Neuron (in vitro differentiated cells): ENCODE results near the gene GRIP1.

Source experiments
- H2AFZ ChIP-seq: one replicate; pipeline ENCODE4 v1.6.1; 2013; ENCODE audit warnings: low read depth, mild to moderate bottlenecking, inconsistent platforms, low read length, moderate library complexity
- H3K27me3 ChIP-seq: one replicate; pipeline ENCODE4 v1.6.1; 2013; ENCODE audit warnings: low read length; ENCODE audit not compliant: insufficient read depth
- H3K36me3 ChIP-seq: one replicate; pipeline ENCODE4 v1.6.1; 2013; ENCODE audit warnings: low read length; ENCODE audit not compliant: insufficient read depth
- H3K4me1 ChIP-seq: one replicate; pipeline ENCODE4 v1.6.1; 2013; ENCODE audit warnings: low read length; ENCODE audit not compliant: insufficient read depth
- H3K4me3 ChIP-seq: 2 replicates; pipeline ENCODE4 v1.5.1; 2013; ENCODE audit warnings: mild to moderate bottlenecking, low read length, moderate library complexity
- H3K9me3 ChIP-seq: one replicate; pipeline ENCODE4 v1.6.1; 2013; ENCODE audit warnings: low read length

GRIP1 gene

DNA sequence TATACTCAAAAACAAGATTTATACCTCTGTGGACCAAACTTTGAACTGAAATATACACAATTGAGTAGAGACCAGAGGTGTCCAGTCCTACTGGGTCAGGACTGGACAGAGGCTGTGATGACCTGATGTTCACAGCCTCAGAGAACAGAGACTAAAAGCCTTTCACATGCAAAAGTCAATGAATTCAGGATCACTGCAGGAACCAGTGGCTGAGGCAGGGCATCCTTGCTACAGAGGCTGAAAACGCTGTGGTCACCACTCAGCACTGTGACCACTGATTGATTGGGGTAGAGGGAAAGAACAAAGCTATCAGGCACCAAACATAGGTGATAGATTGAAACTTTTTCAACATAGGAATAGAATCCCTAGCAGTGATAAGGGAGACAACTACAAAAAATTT, 25.1 kb downstream of the GRIP1 start:
- Histone ChIP-seq H3K9me3 (no peaks in the 10 kb centered on the region), H2AFZ (no peak overlapping the region), H3K4me1 (peaks cover 14% of the 10 kb centered on the region), H3K4me3 (no peak overlapping the region), H3K36me3 (no peaks in the 10 kb centered on the region), H3K27me3 (no peaks in the 10 kb centered on the region)

DNA sequence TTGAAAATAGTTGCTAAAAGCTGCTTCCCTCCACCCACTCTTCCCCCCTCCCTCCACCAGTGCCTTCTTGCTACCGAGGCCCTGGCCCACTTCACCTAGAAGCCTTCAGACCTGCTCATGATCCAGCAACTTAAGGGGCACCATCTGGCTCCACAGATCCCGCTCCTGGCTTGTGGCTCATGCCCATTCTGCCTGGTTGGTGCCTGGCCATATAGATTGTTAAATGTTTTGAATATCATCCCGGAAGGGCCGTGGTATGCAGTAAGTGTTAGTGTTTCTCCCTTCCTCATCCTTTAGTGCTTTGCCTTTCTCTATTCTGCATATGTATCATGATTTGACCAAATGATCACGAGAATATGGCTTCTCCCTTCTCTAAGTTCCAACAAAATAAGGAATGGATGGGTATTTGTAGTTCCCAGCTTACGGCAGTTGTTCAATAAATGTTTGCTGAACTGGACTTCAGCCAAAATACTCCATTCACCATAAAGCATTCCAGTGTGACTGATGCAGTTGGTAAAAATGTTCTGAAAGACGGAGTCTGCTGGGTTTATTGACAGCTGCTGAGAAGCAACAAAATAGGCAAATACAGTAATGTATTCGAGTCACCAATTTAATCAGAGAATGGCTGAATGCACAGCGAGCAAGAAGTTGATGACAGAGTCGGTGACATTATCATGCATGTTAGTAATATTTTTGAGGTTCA, 30.7 kb downstream of the GRIP1 start:
- no peaks in the 10 kb centered on the region for H3K36me3 ChIP-seq
- no peaks in the 10 kb centered on the region for H3K9me3 ChIP-seq
- no peaks in the 10 kb centered on the region for H3K27me3 ChIP-seq
- H2AFZ ChIP-seq = no peak overlapping the region
- no peak overlapping the region for H3K4me3 ChIP-seq
- H3K4me1 ChIP-seq = peaks cover 8% of the 10 kb centered on the region

DNA sequence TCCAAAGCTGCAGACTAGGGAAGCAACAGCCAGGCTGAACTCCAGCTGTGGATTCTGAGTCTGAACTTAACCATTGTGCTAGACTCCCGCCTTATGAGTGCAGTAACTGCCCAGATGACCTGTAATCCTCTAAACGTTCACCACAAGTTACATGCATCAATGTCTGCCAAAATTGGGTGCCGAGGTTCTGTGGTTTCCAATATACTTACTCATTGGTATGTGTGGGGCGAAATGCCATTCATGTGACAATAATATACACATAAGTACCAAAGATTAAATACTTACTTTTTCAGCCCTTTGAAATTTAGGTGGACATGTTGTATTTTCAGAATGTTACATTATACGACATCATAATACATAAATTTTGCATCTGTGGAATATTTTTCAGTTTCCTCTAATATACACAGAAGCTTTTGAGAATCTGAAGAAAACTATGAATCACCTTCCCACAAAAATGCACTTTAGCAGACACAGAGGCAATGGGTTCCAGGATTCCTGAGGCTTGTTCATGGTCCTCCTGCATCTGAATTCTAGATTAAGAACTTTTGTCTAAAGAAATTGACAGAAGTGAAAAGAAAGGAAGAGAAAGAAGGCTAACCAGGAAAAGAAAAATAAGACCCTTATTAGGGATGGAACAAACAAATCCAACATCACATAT, 31.7 kb downstream of the GRIP1 start:
- H3K4me1 ChIP-seq = peaks cover 8% of the 10 kb centered on the region
- H3K36me3 ChIP-seq = no peaks in the 10 kb centered on the region
- no peaks in the 10 kb centered on the region for H3K27me3 ChIP-seq
- H3K9me3 ChIP-seq = no peaks in the 10 kb centered on the region
- H2AFZ ChIP-seq = no peak overlapping the region
- H3K4me3 ChIP-seq = no peak overlapping the region

DNA sequence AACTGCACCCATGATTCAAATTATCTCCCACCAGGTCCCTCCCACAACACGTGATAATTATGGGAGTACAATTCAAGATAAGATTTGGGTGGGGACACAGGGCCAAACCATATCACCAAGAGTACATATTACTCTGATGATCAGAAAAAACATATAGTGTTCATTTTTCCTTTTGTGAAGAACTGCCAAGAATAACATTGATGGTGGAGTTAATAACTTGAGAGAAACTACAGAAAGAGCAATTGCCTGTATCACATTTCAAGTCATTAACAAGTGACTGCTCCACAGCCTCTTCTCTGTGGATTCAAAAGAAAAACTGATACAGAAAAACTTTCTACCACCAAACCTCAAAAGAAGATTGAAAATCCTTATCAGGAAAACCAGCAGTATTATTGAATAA, 34.7 kb downstream of the GRIP1 start:
- Histone ChIP-seq H3K27me3 (no peaks in the 10 kb centered on the region), H2AFZ (no peak overlapping the region), H3K4me3 (no peak overlapping the region), H3K36me3 (no peaks in the 10 kb centered on the region), H3K4me1 (peaks cover 2% of the 10 kb centered on the region), H3K9me3 (no peaks in the 10 kb centered on the region)

DNA sequence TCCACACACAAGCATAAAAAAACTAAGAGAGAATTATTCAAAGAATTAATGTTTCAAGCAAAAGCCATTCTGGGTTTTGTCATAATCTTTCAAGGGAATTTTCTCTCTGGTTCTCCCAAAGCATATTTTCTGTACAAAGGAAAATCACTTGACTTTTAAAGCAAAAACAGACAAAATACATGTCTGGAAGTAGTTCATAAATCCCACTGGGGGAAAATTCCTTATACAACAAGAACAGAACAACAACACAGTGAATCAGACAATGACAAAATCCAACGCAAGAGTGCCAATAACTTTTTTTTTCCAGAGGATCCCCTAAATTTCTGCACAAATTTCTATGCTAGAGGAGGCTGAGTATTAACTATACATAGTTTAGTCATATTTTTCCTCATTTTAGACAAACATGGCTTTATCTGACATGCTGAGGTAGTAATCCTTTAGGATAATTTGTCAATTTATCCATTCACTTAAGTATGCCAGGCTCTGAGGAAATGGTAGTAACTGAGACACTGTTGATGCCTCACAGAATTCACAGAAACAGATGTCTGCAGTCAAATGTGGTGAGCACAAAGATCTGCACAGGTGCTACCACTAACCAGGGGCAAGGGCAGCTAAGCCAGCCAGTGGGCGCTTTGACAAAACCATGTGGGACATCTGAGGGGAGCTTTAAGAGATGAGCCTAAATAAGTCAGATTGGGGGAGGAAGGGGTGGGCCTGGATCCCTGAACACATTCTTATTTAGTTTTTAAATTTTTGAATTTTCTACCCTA, 38.0 kb downstream of the GRIP1 start:
- H3K27me3 ChIP-seq = no peaks in the 10 kb centered on the region
- no peaks in the 10 kb centered on the region for H3K9me3 ChIP-seq
- no peak overlapping the region for H3K4me3 ChIP-seq
- no peaks in the 10 kb centered on the region for H3K36me3 ChIP-seq
- no peak overlapping the region for H2AFZ ChIP-seq
- no peaks in the 10 kb centered on the region for H3K4me1 ChIP-seq

DNA sequence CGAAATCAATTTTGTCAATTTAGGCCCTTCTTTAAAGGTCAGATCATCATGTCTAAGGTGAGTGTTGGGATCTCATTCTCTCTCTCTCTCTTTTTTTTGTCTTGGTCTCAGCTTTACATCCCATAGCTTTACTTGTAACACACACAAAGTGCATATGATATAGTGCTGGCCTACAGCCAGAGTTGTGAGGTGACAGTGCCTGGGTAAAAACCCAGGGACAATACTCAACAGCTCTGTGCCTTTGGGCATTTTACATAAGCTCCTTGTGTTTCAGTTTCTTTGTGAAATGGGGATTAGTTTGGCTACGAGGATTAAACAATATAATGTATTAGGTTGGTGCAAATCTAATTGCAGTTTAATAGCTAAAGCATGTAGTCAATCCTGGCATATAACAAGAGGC, 40.2 kb downstream of the GRIP1 start:
- Histone ChIP-seq H3K4me1 (no peaks in the 10 kb centered on the region), H3K4me3 (no peak overlapping the region), H3K9me3 (no peaks in the 10 kb centered on the region), H2AFZ (no peak overlapping the region), H3K27me3 (no peaks in the 10 kb centered on the region), H3K36me3 (no peaks in the 10 kb centered on the region)

DNA sequence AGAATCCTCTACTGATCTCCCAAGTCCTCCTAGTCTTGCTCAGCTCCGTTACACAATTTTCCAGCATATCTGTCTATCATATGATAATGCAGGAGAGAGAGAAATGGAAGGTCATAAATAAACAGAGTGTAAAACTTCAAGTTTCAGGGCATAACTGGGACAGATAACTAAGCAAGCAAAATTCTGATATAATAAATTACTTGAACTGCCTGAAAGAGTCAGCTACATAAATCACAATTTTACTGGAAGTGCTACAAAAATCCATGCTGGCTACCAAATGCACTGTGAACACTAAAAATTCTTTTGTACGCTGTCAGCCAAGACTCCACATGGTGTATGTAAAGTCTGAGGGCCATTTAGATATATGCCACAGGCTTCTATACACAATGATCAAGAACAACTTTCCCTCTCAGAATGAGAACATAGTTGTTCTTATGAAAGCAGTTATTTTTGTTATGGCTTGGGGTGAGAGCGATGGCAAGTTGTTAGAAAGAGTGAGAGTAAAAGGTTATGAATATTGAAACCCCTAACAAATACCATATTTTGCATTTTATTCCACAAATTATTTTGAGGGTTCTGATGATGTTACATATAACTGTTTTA, 41.1 kb downstream of the GRIP1 start:
- Histone ChIP-seq H3K4me3 (no peak overlapping the region), H3K4me1 (no peaks in the 10 kb centered on the region), H3K36me3 (no peaks in the 10 kb centered on the region), H2AFZ (no peak overlapping the region), H3K27me3 (no peaks in the 10 kb centered on the region), H3K9me3 (no peaks in the 10 kb centered on the region)

DNA sequence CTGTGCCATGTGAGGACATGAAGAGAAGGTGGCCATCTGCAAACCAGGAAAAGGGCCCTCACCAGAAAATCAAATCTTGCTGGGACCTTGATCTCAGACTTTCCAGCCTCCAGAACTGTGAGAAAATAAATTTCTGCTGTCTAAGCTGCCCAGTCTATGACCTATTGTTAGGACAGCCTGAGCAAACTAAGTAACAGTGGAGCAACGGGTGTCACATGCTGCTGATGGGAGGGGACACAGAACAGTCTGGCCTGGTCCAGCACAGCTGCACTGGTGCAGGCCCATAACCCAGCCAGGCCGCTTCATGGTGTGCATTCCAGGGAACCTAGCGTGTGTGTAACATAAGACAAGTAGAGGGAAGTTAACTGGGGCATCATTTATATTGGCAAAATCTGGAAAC, 42.1 kb downstream of the GRIP1 start:
- Histone ChIP-seq H2AFZ (no peak overlapping the region), H3K27me3 (no peaks in the 10 kb centered on the region), H3K4me3 (no peak overlapping the region), H3K36me3 (no peaks in the 10 kb centered on the region), H3K4me1 (no peaks in the 10 kb centered on the region), H3K9me3 (no peaks in the 10 kb centered on the region)

DNA sequence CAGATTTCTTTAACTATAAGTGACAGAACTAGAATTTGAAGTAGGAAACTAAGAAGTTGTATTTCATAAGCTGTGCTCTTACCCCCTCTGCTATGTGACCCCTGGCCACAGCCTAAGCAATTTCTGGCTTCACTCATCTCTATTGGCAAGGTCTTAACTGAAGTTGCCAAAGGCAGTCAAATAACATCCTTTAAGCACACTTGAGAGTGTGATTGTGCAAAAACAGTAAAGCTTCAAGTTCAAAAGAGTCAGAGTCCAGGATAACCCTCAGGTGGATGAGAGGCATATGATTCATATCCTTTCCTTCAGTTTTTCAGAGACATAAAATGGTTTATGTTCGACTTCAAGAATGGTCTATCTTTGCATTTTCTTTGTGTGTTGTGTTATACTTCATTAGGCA, 45.2 kb downstream of the GRIP1 start:
- no peak overlapping the region for H2AFZ ChIP-seq

DNA sequence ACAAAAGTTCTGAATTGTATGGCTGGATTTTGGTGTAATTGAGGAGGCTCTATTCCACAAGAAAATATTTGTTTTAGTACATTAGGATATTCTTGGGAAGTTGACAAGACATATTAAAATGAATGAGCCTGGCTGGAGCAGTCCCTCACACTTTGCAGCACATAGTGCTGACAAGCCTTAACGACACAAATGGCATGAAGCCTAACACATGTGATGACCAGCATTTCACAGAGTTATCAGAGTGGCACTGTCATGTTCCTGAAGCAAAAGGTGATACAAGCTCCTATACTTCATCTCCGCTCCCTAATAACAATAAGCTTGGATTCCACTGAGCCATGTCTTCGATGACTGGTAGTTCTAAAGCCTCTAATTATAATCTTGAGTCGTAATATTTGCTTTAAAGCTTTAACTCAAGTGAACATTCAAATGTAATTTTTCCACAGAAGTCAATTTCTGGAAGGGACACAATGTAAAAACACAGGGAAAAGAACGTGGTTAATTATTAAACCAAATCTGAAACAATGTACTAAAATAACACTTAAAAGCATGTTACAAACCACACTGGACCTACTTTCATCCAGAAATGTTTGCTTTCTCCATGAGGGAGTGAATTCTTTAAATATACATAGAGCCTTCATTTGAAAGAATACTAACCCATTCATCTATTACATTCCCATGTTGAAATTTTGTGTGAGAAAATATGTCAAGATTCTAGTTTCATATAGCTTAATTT, 49.6 kb downstream of the GRIP1 start:
- Histone ChIP-seq H3K9me3 (no peaks in the 10 kb centered on the region), H3K4me1 (peaks cover 3% of the 10 kb centered on the region), H2AFZ (no peak overlapping the region), H3K4me3 (no peak overlapping the region), H3K27me3 (no peaks in the 10 kb centered on the region), H3K36me3 (no peaks in the 10 kb centered on the region)

More for the DNA sequence above, 45.2 kb downstream of the GRIP1 start:
- Histone ChIP-seq H3K4me1 (no peaks in the 10 kb centered on the region), H3K9me3 (no peaks in the 10 kb centered on the region), H3K36me3 (no peaks in the 10 kb centered on the region), H3K4me3 (no peak overlapping the region), H3K27me3 (no peaks in the 10 kb centered on the region)

DNA sequence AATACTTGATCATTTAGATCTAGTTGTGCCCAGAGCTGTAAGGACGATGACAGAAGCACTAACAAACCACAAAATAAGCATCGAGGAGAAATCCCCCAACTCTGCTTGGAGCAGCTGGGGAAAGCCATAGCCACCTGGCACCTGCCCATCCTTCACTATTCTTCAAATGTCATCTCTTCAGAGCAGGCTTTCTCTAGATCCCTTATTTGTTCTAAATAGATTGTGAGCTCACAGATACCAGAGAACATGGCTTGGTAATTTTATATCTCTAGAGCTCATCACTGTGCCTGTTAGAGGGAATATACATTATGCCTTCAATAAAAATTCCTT, 50.9 kb downstream of the GRIP1 start:
- no peak overlapping the region for H3K4me3 ChIP-seq

DNA sequence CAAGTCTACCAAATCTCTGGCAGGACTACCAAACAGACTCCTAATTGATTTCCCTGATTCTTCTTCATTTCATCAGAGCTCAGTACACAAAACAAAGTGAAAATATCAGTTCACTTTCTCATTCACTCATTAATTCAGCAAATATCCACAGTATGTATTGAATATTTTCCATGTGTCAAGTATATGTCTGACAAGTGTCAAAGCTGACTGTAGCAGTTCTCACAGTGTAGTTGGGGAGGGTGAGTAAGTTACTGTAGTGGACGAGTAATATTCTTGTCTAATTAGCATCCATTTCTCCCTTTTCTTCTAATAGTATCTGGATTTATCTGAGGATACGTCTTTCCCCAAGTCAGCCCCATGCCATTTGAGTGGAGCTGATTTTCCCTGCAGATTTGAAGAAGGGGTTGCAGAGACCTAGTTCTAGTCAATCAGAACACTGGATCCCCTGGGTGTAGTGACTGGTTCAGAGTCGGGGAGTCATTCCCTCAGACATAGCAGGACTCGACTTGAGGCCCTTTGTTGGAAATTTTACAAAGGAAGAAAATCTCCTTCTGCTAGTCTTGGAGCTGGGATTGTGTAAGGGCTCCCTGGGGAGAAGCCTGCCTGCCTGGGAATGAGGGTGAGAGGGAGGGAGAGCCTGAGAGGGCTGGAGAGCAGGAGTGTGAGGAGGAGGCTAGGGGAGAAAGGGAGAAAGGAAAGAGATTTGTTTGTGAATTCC, 51.4 kb downstream of the GRIP1 start:
- Histone ChIP-seq H3K4me1 (peaks cover 3% of the 10 kb centered on the region), H3K27me3 (no peaks in the 10 kb centered on the region), H3K4me3 (no peak overlapping the region), H2AFZ (no peak overlapping the region), H3K9me3 (no peaks in the 10 kb centered on the region), H3K36me3 (no peaks in the 10 kb centered on the region)

More for the DNA sequence above, 50.9 kb downstream of the GRIP1 start:
- H2AFZ ChIP-seq = no peak overlapping the region
- no peaks in the 10 kb centered on the region for H3K27me3 ChIP-seq
- H3K4me1 ChIP-seq = peaks cover 3% of the 10 kb centered on the region
- H3K9me3 ChIP-seq = no peaks in the 10 kb centered on the region
- no peaks in the 10 kb centered on the region for H3K36me3 ChIP-seq
